Neural progenitor cell (in vitro differentiated cells): ENCODE data around the gene GABBR2. TPM values are rescaled to one million over a fixed set of nuclear protein-coding genes. Genes with fewer than 3 reads are reported as not detected.

Source experiments
- DNase-seq: peaks from one replicate; pipeline ENCODE4 v3.0.0-alpha.2; 2016; ENCODE audit warnings: low spot score
- H2AFZ ChIP-seq: fragments of 200-600 bp; sonication (generic); replicated peaks from 2 replicates; pipeline ENCODE4 v1.6.1; 2016; ENCODE audit warnings: antibody characterized with exemption
- H3F3A ChIP-seq: fragments of 200-600 bp; sonication (generic); 2 replicates; pipeline ENCODE4 v1.6.1; 2016; ENCODE audit warnings: antibody characterized with exemption, low read depth
- H3K27ac ChIP-seq: fragments of 200-600 bp; sonication (generic); 2 replicates; pipeline ENCODE4 v1.5.1; 2016; ENCODE audit warnings: mild to moderate bottlenecking
- H3K27me3 ChIP-seq: fragments of 200-600 bp; sonication (generic); 2 replicates; pipeline ENCODE4 v1.6.1; 2016; ENCODE audit warnings: mild to moderate bottlenecking, moderate library complexity
- H3K36me3 ChIP-seq: fragments of 200-600 bp; sonication (generic); 2 replicates; pipeline ENCODE4 v1.5.1; 2016
- H3K4me1 ChIP-seq: fragments of 200-600 bp; sonication (generic); 2 replicates; pipeline ENCODE4 v1.6.1; 2016; ENCODE audit warnings: mixed run types
- H3K4me2 ChIP-seq: fragments of 200-600 bp; sonication (generic); 2 replicates; pipeline ENCODE4 v1.6.1; 2016
- H3K4me3 ChIP-seq: fragments of 200-600 bp; sonication (generic); 2 replicates; pipeline ENCODE4 v1.5.1; 2016
- H3K79me2 ChIP-seq: fragments of 200-600 bp; sonication (generic); 2 replicates; pipeline ENCODE4 v1.6.1; 2016; ENCODE audit warnings: low read depth
- H3K9ac ChIP-seq: fragments of 200-600 bp; sonication (generic); 2 replicates; pipeline ENCODE4 v1.6.1; 2016
- H3K9me3 ChIP-seq: fragments of 200-600 bp; sonication (generic); 2 replicates; pipeline ENCODE4 v1.5.1; 2016; ENCODE audit warnings: low read depth
- H4K20me1 ChIP-seq: fragments of 200-600 bp; sonication (generic); 2 replicates; pipeline ENCODE4 v1.6.1; 2016; ENCODE audit warnings: low read depth
- H3K27ac Mint-ChIP-seq: 3 replicates; pipeline ENCODE4 v1.8.0; 2021; ENCODE audit warnings: mixed read lengths
- H3K27me3 Mint-ChIP-seq: 2 replicates; pipeline ENCODE4 v1.8.0; 2022; ENCODE audit warnings: low read depth, mild to moderate bottlenecking, inconsistent platforms, moderate library complexity, mixed read lengths; ENCODE audit not compliant: insufficient read depth
- H3K36me3 Mint-ChIP-seq: 3 replicates; pipeline ENCODE4 v1.8.0; 2021; ENCODE audit warnings: mixed read lengths
- H3K4me1 Mint-ChIP-seq: 3 replicates; pipeline ENCODE4 v1.8.0; 2021; ENCODE audit warnings: mixed read lengths
- H3K4me3 Mint-ChIP-seq: 3 replicates; pipeline ENCODE4 v1.8.0; 2021; ENCODE audit warnings: mild to moderate bottlenecking, moderate library complexity, mixed read lengths
- H3K9me3 Mint-ChIP-seq: 3 replicates; pipeline ENCODE4 v1.8.0; 2020; ENCODE audit warnings: mixed read lengths
- CTCF ChIP-seq: fragments of 200-600 bp; sonication (generic); IDR thresholded peaks from 2 replicates; pipeline ENCODE4 v1.5.1; 2017; ENCODE audit warnings: antibody characterized with exemption, mild to moderate bottlenecking
- EZH2 ChIP-seq: fragments of 200-600 bp; sonication (generic); IDR thresholded peaks from 2 replicates; pipeline ENCODE4 v1.6.1; 2017; ENCODE audit warnings: antibody characterized with exemption, mild to moderate bottlenecking, moderate library complexity
- EZH2phosphoT487 ChIP-seq: fragments of 200-600 bp; sonication (generic); IDR thresholded peaks from 2 replicates; pipeline ENCODE4 v1.6.1; 2017; ENCODE audit warnings: antibody characterized with exemption
- total RNA-seq: library from RNA; depleted of rRNA; stranded (reverse); fragments of >200 nt; gene quantifications from 2 replicates; pipeline ENCODE4 v1.2.3, GENCODE V29; 2015; ENCODE audit warnings: low replicate concordance

Gene GABBR2
- total RNA-seq, 1 donor from 2014 or later = not detected

GRCh38 chr9:98491828-98492227 lies 216.9 kb downstream of the GABBR2 start:
- H3K4me1 Mint-ChIP-seq = peaks cover 7% of the 10 kb centered on the region
- Histone ChIP-seq H3K27ac (no peak overlapping the region), H3K4me2 (no peak overlapping the region), H3K79me2 (no peaks in the 10 kb centered on the region), H3K9me3 (no peaks in the 10 kb centered on the region), H3K27me3 (no peaks in the 10 kb centered on the region), H3K4me3 (no peak overlapping the region), H3K36me3 (no peaks in the 10 kb centered on the region), H3F3A (no peaks in the 10 kb centered on the region), H3K4me1 (no peaks in the 10 kb centered on the region), H4K20me1 (no peaks in the 10 kb centered on the region), H2AFZ (no peak overlapping the region), H3K9ac (no peak overlapping the region)
- no peak overlapping the region for H3K4me3 Mint-ChIP-seq
- H3K9me3 Mint-ChIP-seq = no peaks in the 10 kb centered on the region
- no peak overlapping the region for H3K27ac Mint-ChIP-seq
- TF ChIP-seq EZH2phosphoT487 (no peak), EZH2 (no peak), CTCF (no peak)
- peak; percentile 9 for DNase-seq
- H3K27me3 Mint-ChIP-seq = peaks cover 2% of the 10 kb centered on the region
- H3K36me3 Mint-ChIP-seq = no peaks in the 10 kb centered on the region

GRCh38 chr9:98491231-98491651 lies 217.5 kb downstream of the GABBR2 start:
- Mint-ChIP-seq H3K4me1 (peaks cover 7% of the 10 kb centered on the region), H3K9me3 (no peaks in the 10 kb centered on the region), H3K27me3 (peaks cover under 1% of the 10 kb centered on the region), H3K36me3 (no peaks in the 10 kb centered on the region), H3K27ac (no peak overlapping the region), H3K4me3 (no peak overlapping the region)
- Histone ChIP-seq H3K9ac (no peak overlapping the region), H2AFZ (no peak overlapping the region), H3K79me2 (no peaks in the 10 kb centered on the region), H3K4me2 (no peak overlapping the region), H3K36me3 (no peaks in the 10 kb centered on the region), H4K20me1 (no peaks in the 10 kb centered on the region), H3K4me1 (no peaks in the 10 kb centered on the region), H3K27ac (no peak overlapping the region), H3K4me3 (no peak overlapping the region), H3F3A (no peaks in the 10 kb centered on the region), H3K9me3 (no peaks in the 10 kb centered on the region), H3K27me3 (no peaks in the 10 kb centered on the region)
- TF ChIP-seq EZH2 (no peak), CTCF (no peak), EZH2phosphoT487 (no peak)
- no peak for DNase-seq

- Histone ChIP-seq H3K9ac (no peak overlapping the region), H3K9me3 (no peaks in the 10 kb centered on the region), H3K36me3 (no peaks in the 10 kb centered on the region), H4K20me1 (no peaks in the 10 kb centered on the region), H3F3A (no peaks in the 10 kb centered on the region), H3K4me1 (no peaks in the 10 kb centered on the region), H2AFZ (no peak overlapping the region), H3K4me2 (no peak overlapping the region), H3K27ac (no peak overlapping the region), H3K4me3 (no peak overlapping the region), H3K79me2 (no peaks in the 10 kb centered on the region), H3K27me3 (no peaks in the 10 kb centered on the region)
- H3K9me3 Mint-ChIP-seq = no peaks in the 10 kb centered on the region
- H3K27ac Mint-ChIP-seq = no peak overlapping the region
- H3K27me3 Mint-ChIP-seq = no peaks in the 10 kb centered on the region
- DNase-seq = no peak
- no peak for TF ChIP-seq EZH2
- no peak for TF ChIP-seq EZH2phosphoT487
- TF ChIP-seq CTCF = no peak
- H3K4me1 Mint-ChIP-seq = peaks cover 8% of the 10 kb centered on the region
- H3K36me3 Mint-ChIP-seq = no peaks in the 10 kb centered on the region
- no peak overlapping the region for H3K4me3 Mint-ChIP-seq
These were observed 220.0 kb downstream of the GABBR2 start for GRCh38 chr9:98488571-98489312.
